ENCODE measurements around the gene PTDSS2. TPM values are rescaled to one million over a fixed set of nuclear protein-coding genes. Genes with fewer than 3 reads are reported as not detected.

The PTDSS2 gene
- total RNA-seq, 2 donors from 2014 or later: 26.8 to 32.5 TPM

DNA sequence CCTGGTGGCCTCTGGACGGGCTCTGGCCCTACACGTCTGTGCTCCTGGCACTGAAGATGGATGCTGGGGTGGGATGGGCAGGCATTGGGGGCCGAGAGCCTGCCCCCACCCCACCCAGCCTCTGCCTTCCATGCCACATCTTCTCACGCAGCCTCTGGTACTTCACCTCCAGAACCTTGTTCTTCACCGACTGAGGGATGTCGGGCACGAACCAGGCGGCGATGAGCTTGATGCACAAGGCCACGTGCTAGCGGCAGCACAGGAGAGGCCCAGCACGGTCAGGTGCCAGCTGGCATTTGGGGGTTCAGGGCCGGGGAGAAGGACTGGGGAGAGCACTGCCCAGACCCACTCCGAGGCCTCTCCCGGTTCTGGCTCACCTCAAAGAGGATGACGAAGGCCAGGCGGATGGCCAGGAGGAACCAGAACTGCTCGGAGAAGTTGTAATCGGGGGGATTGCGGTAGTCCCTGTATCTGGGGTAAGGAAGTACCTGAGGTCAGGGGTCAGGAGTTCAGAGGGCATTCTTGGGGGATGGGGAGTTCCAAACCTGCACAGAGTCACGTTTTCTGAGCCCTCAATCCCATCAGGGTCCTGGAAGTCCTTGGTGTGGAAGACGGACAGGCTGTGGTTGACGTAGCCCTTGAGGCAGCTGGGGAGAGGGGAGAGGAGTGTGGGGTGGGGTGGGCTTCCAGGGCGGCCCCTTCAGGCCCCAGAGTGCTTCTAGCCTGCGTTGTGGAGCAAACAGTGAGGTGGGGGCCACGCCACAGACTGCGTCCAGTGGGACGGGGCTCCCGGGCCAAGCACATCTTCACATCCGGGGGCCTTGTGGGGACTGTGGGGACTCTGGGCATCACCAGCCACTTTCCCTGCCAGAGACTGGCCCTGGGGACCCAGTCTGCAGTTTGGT, 31.5 kb upstream of the PTDSS2 start:
- H3K4me3 ChIP-seq: no peak overlapping the region
- H3K27me3 ChIP-seq: peaks cover 0 to 3% of the 10 kb centered on the region in 2 donors
- no peak overlapping the region for H3K27ac ChIP-seq
- H3K9me3 ChIP-seq: no peaks in the 10 kb centered on the region
- H3K36me3 ChIP-seq: no peaks in the 10 kb centered on the region
- DNase-seq (ENCODE audit: low spot score): no peak
- peaks cover 0 to 27% of the 10 kb centered on the region in 2 donors for H3K4me1 ChIP-seq
- TF ChIP-seq, protein P1, sequence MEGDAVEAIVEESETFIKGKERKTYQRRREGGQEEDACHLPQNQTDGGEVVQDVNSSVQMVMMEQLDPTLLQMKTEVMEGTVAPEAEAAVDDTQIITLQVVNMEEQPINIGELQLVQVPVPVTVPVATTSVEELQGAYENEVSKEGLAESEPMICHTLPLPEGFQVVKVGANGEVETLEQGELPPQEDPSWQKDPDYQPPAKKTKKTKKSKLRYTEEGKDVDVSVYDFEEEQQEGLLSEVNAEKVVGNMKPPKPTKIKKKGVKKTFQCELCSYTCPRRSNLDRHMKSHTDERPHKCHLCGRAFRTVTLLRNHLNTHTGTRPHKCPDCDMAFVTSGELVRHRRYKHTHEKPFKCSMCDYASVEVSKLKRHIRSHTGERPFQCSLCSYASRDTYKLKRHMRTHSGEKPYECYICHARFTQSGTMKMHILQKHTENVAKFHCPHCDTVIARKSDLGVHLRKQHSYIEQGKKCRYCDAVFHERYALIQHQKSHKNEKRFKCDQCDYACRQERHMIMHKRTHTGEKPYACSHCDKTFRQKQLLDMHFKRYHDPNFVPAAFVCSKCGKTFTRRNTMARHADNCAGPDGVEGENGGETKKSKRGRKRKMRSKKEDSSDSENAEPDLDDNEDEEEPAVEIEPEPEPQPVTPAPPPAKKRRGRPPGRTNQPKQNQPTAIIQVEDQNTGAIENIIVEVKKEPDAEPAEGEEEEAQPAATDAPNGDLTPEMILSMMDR (IDR thresholded peaks at IDR 0.05): no peak

- no peak overlapping the region for H3K27ac ChIP-seq
- H3K9me3 ChIP-seq: no peaks in the 10 kb centered on the region
- TF ChIP-seq, protein P1 (IDR thresholded peaks at IDR 0.05): no peak
- peaks cover 0 to 3% of the 10 kb centered on the region in 2 donors for H3K27me3 ChIP-seq
- peaks cover 0 to 23% of the 10 kb centered on the region in 2 donors for H3K4me1 ChIP-seq
- no peak for DNase-seq (ENCODE audit: low spot score)
- H3K36me3 ChIP-seq: no peaks in the 10 kb centered on the region
- H3K4me3 ChIP-seq: no peak overlapping the region
These were observed 30.7 kb upstream of the PTDSS2 start for GRCh38 chr11:419248-420005.

GRCh38 chr11:420054-420910, 29.8 kb upstream of the PTDSS2 start:
- Histone ChIP-seq H3K4me1 (peaks cover 0 to 23% of the 10 kb centered on the region in 2 donors), H3K27me3 (peaks cover 0 to 3% of the 10 kb centered on the region in 2 donors), H3K27ac (no peak overlapping the region), H3K9me3 (peaks cover 0 to 2% of the 10 kb centered on the region in 2 donors), H3K4me3 (no peak overlapping the region), H3K36me3 (no peaks in the 10 kb centered on the region)
- TF ChIP-seq, protein P1 (IDR thresholded peaks at IDR 0.05): no peak
- DNase-seq (ENCODE audit: low spot score): no peak

DNA sequence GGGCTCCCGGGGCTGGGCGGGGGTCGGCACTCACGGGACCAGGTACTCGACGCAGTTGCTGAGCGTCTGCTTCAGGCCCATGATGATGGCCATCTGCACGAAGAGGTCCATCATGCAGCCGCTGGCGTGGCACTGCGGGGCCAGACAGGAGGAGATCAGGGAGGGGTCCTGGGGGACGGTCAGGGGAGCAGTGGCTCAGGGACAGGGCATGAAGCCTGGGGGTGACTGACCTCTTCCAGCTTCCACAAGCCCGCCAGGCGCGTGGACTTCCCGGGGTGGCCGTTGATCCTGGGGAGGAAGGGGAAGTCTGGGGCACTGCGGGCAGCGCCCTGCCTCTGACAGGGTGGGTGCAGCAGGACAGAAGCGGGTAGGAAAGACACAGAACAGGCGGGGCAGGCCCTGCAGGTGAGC, 29.2 kb upstream of the PTDSS2 start:
- Histone ChIP-seq H3K4me1 (peaks cover 0 to 16% of the 10 kb centered on the region in 2 donors), H3K27me3 (peaks cover 0 to 3% of the 10 kb centered on the region in 2 donors), H3K4me3 (no peak overlapping the region), H3K36me3 (no peaks in the 10 kb centered on the region), H3K9me3 (peaks cover 0 to 4% of the 10 kb centered on the region in 2 donors), H3K27ac (no peak overlapping the region)
- TF ChIP-seq, protein P1 (IDR thresholded peaks at IDR 0.05): no peak
- DNase-seq (ENCODE audit: low spot score): no peak

- H3K27ac ChIP-seq: no peak overlapping the region
- TF ChIP-seq, protein P1 (IDR thresholded peaks at IDR 0.05): no peak
- no peak overlapping the region for H3K4me3 ChIP-seq
- peaks cover 0 to 4% of the 10 kb centered on the region in 2 donors for H3K9me3 ChIP-seq
- peaks cover 0 to 3% of the 10 kb centered on the region in 2 donors for H3K27me3 ChIP-seq
- peaks cover 0 to 5% of the 10 kb centered on the region in 2 donors for H3K4me1 ChIP-seq
- no peaks in the 10 kb centered on the region for H3K36me3 ChIP-seq
- no peak for DNase-seq (ENCODE audit: low spot score)
These were observed 27.8 kb upstream of the PTDSS2 start for GRCh38 chr11:422249-422656.

Measured in right atrium auricular region (tissue), 2 donors.